Measurements from ENCODE around the gene ZBTB7A.
"Not testable (repeated sequence)": the region's sequence is repeated elsewhere in the genome, so short reads cannot be mapped to it uniquely, and the experiment has no call there.

The ZBTB7A gene

DNA sequence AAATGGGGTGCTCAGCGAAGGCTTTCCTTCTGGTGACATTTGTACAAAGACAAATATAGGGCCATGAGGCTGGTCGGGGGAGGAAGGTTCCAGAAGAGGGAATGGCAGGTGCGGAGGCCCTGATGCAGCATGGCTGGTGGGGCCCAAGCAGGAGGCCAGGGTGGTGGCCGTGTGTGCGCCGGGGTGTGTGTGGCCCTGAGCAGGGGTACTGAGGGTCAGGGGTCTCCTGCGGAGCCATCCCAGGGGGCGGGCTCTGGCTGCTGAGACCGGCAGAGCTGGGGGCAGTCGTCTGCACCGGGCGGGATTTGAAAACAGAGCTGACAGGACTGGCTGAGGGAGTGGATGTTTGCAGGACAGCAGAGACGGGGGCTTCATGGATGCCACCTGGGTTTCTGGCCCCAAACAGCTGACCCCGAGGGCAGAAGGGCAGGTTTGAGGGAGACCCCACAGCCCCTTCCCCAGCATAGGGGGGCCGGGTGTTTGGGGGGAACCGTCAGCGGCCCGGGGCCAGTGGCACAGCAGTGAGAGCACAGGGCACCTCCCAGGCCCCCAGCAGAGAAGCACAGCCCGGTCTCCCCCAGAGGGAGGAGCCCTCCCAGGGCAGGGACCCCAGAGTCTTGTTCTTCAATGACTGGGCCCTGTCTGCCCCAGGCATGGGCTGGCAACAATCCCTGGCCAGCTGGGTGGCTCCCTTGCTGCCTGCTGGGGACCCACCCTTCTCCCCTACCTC is 47.8 kb downstream of the ZBTB7A start:
- in situ Hi-C loops (cut with MboI; ENCODE audit: low sequenced_read_pairs): no loop called here

DNA sequence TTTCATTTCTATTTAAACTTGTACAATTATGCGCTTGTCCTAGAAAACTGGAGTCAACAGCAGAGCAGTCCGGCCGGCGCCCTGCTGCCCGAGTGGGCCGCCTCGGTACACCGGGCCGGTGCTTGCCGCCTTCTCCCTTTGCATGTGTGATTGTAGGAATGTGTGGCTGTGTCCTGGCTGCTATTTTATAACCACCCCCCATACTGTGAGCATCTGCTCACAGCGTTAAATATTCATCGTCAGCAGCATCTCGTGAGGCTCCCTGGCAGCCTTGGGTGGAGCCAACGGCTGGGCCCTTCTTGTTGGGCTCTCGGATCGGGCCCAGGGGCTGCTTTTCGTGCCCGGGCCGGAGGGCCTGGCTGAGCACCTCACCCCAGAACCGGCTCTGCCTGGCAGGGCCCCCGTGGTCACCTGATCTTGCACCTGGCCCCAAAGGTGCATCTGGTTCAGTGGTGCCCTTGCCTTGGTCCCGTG is 48.5 kb downstream of the ZBTB7A start:
- in situ Hi-C loops (cut with MboI; ENCODE audit: low sequenced_read_pairs): no loop called here

DNA sequence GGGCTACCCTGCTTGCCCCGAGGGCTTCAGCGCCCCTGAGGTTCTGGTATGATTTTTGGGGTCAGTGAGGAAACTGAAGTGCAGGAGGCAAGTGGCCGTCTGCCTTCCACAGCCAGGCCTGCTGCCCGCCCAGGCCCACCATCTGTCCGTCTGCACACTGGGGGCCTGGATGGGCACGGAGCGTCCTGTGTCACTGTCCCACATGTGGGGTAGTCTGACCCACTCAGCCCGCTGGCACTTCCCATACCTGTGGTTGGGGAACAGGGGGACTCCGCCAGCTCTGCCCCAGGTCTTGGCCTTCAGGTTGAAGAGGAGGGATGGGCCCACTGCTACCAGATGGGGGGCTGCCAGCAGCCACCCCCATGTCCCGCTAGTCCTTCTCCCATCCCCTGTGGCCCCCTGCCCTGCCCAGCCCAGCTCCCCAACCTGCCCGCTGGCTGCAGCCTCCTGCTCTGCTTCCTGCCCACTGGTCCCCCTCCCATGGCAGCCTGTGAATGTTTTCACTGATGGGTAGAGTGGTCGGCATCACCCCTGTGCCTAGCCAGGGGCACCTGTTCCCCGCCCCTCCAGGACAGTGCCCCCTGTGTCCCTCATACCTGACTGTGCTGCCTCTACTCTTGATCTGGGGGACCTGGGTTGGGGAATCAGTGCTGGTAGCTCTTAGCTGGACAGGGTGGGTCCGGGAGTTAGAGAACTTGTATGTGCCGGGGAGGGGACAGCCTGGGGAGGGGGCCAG is 49.6 kb downstream of the ZBTB7A start:
- in situ Hi-C loops (cut with MboI; ENCODE audit: low sequenced_read_pairs): no loop called here

DNA sequence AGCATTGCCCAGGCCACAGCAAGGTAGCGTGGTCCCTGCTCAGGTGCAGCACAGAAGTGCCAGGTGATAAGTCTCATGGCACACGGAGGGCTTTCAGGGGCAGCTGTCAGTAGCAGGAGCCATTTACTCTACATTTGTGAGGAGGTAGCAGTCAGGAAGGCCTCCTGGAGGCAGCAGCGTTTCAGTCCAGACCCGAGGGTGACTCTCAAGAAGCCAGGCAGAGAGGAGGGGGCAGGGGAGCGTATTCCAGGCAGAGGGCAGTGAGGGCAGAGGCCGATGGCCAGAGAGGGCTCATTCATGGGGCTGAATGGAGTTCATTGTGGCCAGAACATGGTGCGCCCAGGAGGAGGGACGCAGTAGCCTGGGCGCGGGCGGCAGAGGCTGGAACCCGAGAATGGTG is 50.2 kb downstream of the ZBTB7A start:
- in situ Hi-C loops (cut with MboI; ENCODE audit: low sequenced_read_pairs): no loop called here

DNA sequence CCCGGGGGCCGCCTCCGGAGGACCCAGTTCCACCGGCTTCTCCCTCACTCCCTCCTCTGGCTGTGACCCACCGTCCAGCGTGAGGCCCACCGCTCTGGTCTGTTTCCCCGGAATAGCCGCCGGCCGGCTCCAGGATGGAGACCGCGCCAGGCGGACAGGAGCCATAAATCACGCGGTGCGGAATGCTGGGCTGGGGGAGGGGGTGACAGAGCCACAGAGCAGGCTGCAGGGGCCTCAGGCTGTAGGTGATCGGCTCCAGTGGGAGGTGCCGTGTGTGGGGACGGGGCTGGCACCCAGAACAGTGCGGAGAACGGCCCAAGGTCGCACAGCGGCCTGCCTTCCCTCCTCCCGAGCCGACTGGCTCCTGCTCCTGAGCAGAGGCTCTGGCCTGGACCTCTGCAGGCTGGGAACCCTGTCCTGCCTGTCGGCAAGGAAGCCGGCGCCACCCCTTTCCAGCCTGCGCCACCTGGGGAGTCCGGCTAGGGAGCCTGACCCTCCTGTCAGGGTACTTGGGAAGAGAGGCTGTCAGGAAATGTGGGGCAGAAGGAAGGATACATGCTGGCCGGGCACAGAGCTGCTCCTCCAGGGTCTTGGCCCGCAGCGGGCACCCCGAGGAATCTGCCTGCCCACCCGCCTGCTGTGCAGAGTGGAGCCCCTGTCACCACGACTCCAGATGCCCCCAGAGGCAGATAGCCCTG is 50.8 kb downstream of the ZBTB7A start:
- in situ Hi-C loops (cut with MboI; ENCODE audit: low sequenced_read_pairs): no loop called here

DNA sequence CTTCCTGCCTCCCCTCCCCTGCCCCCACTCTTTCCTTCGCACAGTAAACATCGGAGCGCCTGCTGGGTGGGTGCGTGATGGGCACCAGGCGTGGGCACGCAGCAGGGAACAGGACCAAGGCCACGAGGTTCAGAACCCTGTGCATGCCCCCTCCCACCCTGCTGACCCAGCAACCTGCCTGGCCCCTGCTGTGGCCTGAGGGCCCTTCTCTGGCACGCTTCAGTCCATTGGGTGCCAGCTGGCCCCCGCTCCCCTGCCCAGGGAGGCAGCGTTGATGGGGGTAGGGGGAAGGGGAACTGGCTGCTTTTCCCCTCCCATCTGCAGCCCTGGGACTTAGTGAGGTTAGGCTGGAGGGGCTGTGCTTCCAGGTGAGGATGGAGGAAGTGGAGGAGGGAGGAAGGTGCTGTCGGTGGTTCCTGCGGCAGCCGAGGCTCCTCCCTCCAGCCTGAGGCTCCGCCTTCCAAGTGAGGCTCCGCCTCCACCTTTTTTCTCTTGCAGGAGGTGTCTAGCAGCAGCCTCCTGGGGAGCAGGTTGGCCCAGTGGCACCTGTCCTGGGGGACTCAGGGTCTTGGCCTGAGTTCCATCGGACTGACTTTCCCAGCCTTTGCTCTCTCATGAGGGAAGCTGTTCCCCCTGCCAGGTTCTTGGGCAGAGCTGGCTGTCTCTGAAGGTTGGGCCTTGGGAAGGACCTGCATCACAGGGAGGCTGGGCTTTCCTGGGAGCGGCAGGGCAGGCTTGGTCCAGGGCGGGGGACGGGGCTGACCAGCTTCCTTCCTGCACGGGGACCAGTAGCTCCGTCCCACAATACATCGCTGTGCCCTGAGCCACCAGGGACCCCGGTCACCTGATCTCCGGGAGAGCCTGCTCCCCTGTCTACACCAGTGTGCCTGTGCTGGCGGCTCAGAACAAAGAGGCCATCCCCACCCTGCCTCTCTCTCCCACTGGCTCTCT is 51.9 kb downstream of the ZBTB7A start:
- in situ Hi-C loops (cut with MboI; ENCODE audit: low sequenced_read_pairs): no loop called here

DNA sequence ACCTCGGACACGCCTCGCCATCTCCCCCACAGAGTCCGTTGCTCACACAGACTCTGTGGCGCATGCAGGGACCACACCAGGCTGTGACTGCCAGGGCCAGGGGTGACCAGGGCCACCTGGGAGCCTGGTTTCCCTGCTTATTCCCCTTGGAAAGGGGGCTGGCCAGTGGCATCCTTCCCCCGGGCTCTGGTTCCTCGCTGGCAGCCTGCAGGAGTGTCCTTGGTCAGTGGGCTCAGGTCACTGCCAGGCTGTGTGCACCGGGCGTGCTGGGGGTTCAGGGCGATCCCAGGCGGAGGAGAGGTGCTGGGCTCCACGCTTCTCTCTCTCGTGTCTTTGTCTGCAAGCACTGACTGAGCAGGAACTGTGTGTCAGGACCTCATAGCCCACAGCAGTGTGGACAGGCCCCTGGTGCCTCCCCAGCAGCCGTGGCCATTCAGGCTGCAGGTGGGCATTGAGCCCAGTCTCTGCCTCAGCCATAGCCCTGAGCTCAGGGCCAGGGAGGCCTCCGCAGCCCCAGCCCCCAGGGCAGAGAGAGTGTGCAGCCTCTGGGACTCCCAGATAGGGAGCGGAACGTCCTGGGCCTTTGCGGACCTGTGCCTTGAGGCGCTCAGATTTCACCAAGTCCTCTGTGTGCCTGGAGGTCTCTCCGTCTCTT is 52.7 kb downstream of the ZBTB7A start:
- in situ Hi-C loops (cut with MboI; ENCODE audit: low sequenced_read_pairs): no loop called here

DNA sequence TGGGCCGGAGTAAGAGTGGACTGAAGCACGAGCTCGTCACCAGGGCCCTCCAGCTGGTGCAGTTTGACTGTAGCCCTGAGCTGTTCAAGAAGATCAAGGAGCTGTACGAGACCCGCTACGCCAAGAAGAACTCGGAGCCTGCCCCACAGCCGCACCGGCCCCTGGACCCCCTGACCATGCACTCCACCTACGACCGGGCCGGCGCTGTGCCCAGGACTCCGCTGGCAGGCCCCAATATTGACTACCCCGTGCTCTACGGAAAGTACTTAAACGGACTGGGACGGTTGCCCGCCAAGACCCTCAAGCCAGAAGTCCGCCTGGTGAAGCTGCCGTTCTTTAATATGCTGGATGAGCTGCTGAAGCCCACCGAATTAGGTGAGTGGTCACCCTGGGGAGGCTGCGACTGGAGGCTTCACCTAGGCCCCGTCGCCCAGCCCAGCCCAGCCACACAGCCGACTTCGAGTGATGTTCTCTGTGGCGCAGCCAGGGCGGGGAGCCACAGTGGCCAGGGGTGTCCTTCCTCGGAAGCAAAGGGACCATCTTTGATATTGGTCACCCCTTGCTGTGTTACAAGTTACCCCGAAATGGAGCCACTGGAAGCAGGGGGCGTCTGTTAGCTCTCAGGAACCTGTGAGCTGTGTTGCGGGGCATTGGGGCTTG is 53.6 kb downstream of the ZBTB7A start:
- in situ Hi-C loops (cut with MboI; ENCODE audit: low sequenced_read_pairs): no loop called here

DNA sequence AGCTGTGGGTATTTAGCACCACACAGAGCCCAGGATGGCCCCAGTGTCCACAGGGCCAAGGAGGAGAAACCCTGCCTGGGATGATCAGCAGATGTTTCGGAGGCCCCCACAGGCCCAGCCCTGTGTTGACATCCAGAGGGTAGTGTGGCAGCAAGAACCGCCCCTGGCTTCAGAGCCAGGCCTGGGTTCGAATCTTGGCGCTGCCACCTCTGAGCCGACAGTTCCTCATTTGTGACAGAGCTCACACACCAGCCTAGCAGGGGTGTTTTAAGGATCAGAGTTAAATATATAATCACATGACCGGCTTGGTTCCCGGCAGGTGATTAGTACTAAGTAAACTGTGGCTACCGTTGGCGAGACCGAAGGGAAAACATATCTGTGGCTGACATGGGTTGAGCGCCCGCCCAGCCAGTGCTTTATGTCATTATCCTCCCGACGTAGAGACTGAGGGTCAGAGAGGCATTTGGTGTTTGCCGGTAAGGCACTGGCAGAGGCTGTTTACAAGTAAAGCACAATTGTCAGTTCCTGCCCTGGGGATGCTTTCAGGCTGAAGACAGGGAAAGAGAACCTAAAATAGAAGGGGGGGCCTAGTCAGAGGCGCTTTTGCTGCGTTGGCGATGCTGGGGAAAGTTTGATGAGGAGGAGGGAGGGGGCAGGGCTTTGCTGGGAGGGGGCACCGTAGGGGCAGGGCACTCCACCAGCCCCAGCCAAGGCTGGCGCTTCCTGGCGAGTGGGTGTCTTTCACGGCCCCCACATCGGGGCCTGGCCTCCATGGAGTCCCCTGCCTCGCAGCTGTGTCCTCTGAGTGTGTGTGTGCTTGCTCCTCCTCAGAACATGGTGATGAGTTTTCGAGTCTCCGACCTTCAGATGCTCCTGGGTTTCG is 54.4 kb downstream of the ZBTB7A start:
- in situ Hi-C loops (cut with MboI; ENCODE audit: low sequenced_read_pairs): no loop called here

DNA sequence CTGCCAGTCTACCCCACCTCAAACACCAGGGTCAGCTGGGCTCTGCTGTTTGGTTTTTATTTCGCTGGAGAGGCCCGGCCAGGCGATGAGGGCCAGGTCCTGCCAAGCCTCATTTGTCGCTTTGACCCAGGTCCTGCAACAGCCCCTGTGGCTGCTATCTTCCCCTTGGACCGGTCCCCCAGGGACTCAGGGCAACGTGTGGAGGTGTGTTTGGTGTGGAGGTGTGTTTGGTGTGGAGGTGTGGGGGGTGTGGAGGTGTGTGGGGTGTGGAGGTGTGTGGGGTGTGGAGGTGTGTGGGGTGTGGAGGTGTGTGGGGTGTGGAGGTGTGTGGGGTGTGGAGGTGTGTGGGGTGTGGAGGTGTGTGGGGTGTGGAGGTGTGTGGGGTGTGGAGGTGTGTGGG is 55.3 kb downstream of the ZBTB7A start:
- in situ Hi-C loops (cut with MboI; ENCODE audit: low sequenced_read_pairs): not testable (repeated sequence)

DNA sequence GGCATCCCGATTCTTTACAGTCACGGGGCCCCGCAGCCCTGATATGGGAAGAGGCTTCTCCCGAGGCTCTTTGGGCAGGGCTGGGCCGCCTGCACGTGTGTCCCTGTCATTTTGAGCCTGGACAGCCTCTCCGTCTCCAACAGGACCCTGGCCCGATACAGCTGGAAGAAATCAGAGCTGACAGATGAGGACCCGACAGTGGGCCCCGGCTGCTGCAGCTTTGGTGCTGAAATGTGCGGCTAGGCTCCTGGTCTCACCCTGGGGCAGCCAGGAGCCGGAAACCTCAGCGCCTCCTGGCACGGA is 55.9 kb downstream of the ZBTB7A start:
- in situ Hi-C loops (cut with MboI; ENCODE audit: low sequenced_read_pairs): no loop called here

DNA sequence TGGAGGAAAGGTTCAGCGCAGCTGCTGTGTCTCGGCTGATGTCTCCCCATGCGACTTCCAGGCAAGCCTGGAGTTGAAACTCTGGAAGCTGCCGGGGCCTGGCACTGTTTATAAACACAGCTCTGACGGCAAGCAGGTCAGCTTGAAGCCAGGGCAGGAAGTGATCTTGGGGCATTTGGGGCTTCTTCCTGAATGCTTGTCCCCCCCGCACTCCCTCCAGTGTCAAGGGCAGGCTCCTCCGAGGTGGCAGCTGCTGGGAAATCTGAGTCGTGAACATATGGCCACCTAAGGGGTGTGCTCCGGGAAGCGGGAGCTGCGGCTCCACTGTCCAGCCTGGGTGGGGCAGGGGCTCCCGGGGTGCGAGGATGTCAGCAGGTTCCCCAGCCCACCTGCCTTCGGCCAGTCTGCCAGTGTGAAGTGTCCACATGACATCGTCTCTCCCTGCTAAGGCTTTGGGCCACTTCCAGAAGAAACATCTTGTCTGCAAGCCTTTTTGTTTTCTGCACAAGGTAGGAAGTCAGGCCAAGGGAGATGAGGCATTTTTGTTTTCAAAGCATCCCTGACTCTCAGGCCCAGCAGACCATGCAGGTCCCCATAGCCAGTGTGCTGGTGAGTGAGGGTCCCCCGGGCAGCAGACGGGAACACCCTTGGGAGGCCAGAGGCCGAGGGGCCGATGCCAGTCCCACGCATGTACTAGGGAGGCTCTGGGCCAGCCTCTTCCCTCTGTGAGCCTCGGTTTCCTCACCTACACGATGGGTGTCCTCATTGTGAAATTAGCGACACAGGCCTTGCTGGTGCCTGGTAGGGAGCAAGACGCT is 56.5 kb downstream of the ZBTB7A start:
- in situ Hi-C loops (cut with MboI; ENCODE audit: low sequenced_read_pairs): no loop called here

DNA sequence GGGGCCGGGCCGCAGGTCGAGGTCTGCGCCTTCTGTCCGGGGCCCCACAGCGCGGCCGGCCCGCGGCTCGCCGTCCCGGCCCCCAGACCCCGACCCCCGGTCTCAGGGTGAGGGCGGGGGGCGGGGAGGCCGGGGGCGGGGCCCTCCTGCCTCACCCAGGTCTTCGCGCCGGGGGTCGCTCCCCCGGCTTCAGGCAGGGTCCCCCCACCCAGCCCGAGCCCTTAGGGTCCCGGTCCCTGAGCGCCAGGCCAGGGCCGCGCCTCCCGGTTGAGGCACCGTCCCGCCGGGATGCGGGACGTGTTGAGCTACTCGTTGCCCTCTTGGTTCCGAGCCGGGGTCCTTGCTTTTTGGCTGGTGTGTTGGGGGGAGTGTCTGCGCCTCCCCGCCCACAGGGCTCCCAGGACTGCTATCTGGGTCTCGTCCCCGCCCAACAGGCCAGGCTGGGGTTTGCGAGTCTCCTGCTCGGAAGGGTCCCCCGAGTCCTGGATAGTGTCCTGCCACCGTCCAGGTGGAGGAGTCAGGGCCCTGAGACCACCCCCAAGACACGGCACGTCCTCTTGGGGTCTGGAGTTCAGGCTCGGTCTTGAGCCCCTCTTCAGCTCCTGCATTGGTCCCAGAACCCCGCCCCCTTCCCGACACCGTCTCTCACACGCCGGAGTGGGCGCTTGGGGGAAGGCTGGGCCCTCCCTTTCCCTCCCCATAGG is 58.7 kb downstream of the ZBTB7A start:
- in situ Hi-C loops (cut with MboI; ENCODE audit: low sequenced_read_pairs): no loop called here

DNA sequence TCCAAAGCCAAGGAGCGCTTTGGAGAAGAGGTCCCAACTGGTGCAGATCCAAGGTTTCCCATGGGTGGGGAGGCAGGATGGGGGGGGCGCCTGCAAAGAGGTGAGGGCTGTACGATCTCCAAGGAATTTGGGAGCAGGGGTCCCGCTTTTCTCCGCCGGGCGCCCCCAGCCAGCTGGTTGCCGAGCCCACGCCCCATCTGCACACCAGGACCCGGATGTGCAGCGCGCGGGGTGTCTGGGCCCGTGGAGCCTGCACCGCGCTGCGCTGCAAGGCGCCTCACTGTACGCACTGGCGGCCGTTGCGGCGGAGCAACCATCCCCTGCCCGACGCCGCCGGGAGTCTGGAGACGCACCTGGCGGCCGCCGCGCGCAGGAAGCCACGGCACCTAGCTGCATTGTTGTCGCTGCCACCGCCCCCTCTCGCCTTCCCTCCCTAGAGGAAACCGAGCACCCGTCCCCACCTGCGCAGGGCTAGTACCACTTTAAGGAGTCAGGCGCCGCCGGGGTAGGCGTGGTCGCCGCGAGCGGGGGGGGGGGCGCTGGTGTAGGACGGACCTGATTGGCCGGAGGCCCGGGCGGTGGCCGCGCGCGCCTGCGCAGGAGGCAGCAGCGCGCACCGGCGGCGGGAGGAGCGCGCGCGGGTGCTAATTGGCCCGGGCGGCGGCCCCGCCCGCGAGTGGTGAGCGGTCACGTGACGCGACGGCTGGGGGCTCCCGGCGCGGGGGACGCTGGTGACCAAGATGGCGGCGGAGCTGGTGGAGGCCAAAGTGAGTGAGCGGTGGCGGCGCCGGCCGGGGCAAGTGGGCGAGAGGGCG is 59.5 kb downstream of the ZBTB7A start, which contains the start of gene PIAS4:
PIAS4 (plus strand) TSS at position 716 of the 815 bp plus-strand sequence; CDS start at position 741, 25 bp downstream.
- in situ Hi-C loops (cut with MboI; ENCODE audit: low sequenced_read_pairs): no loop called here

DNA sequence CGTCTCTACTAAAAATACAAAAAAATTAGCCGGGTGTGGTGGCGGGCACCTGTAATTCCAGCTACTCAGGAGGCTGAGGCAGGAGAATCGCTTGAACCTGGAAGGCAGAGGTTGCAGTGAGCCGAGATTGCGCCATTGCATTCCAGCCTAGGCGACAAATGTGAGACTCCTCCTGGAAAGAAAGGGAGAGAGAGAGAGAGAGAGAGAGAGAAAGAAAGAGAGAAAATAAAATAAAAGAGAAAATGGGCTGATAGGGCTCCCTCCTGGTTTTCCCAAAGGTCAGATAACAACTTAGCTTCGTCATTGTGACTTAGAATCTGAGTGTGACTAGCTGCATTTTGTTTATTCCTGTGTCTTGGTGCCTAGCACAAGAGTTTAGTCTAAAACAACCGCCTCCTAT is 61.3 kb downstream of the ZBTB7A start:
- in situ Hi-C loops (cut with MboI; ENCODE audit: low sequenced_read_pairs): not testable (repeated sequence)

DNA sequence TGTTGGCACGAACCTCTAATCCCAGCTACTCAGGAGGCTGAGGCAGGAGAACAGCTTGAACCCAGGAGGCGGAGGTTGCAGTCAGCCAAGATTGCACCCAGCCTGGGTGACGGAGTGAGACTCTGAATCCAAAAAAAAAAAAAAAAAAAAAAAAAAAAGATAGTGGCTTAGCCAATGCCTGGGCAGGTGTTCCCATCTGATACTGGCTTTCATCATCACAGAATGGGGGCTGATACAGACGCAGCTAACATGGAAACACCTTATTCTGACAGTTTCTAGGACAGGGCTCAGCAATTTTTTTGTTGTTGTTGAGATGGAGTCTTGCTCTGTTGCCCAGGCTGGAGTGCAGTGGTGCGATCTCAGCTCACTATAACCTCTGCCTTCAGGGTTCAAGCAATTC is 65.9 kb downstream of the ZBTB7A start:
- in situ Hi-C loops (cut with MboI; ENCODE audit: low sequenced_read_pairs): not testable (repeated sequence)
